T-helper 2 cell treated with Interferon-gamma antibody and Interleukin-4, amounts not matched to agents 5 μg/mL and 100 μg/mL, for 36 hours (primary cell): ENCODE measurements around the gene CDH9.

Experiments used
- DNase-seq: peaks from one replicate; pipeline ENCODE4 v3.0.0; 2021; ENCODE audit warnings: low spot score
- H3K27ac Mint-ChIP-seq: one replicate; pipeline ENCODE4 v1.8.0; 2021; ENCODE audit warnings: mild to moderate bottlenecking, mixed read lengths
- H3K27me3 Mint-ChIP-seq: one replicate; pipeline ENCODE4 v1.8.0; 2021; ENCODE audit warnings: low read depth, mixed read lengths
- H3K36me3 Mint-ChIP-seq: one replicate; pipeline ENCODE4 v1.8.0; 2021; ENCODE audit warnings: low read depth, mixed read lengths
- H3K4me1 Mint-ChIP-seq: one replicate; pipeline ENCODE4 v1.8.0; 2021; ENCODE audit warnings: low read depth, mixed read lengths
- H3K4me3 Mint-ChIP-seq: one replicate; pipeline ENCODE4 v1.8.0; 2022; ENCODE audit warnings: mild to moderate bottlenecking, moderate library complexity, mixed read lengths
- H3K9me3 Mint-ChIP-seq: one replicate; pipeline ENCODE4 v1.8.0; 2021; ENCODE audit warnings: mixed read lengths

The CDH9 gene, protein sequence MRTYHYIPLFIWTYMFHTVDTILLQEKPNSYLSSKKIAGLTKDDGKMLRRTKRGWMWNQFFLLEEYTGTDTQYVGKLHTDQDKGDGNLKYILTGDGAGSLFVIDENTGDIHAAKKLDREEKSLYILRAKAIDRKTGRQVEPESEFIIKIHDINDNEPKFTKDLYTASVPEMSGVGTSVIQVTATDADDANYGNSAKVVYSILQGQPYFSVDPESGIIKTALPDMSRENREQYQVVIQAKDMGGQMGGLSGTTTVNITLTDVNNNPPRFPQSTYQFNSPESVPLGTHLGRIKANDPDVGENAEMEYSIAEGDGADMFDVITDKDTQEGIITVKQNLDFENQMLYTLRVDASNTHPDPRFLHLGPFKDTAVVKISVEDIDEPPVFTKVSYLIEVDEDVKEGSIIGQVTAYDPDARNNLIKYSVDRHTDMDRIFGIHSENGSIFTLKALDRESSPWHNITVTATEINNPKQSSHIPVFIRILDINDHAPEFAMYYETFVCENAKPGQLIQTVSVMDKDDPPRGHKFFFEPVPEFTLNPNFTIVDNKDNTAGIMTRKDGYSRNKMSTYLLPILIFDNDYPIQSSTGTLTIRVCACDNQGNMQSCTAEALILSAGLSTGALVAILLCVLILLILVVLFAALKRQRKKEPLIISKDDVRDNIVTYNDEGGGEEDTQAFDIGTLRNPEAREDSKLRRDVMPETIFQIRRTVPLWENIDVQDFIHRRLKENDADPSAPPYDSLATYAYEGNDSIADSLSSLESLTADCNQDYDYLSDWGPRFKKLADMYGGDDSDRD

DNA sequence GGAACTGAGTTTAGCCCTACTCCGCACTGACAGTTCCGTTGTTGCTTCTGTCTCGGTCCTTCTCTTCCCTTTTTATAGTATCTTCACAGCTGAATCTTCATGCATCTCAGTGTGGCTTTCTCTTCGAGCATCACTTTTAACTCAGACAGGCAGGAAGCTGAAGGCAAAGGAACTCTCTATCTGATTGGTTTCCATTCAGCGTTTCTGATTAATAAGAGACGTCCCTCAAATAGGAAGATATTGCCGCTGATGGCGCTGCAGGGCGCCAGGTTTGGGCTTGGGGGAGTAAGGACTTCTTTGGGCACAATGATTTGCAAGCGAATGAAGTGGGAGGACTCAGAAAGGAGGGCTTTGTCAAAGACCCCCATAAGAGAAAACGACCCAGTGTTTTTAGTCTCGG is at the start of gene CDH9:
Gene CDH9 (minus strand): TSS at position 111 of the 400 bp plus-strand sequence. CDS start 50,253 bp downstream, outside the sequence.
- Mint-ChIP-seq H3K27ac (no peak within 1 kb of the TSS), H3K9me3 (peaks cover 6% of the 10 kb centered on the region), H3K36me3 (no peaks in the 10 kb centered on the region), H3K4me3 (no peak within 1 kb of the TSS), H3K27me3 (no peaks in the 10 kb centered on the region), H3K4me1 (no peaks in the 10 kb centered on the region)
- DNase-seq = no peak

DNA sequence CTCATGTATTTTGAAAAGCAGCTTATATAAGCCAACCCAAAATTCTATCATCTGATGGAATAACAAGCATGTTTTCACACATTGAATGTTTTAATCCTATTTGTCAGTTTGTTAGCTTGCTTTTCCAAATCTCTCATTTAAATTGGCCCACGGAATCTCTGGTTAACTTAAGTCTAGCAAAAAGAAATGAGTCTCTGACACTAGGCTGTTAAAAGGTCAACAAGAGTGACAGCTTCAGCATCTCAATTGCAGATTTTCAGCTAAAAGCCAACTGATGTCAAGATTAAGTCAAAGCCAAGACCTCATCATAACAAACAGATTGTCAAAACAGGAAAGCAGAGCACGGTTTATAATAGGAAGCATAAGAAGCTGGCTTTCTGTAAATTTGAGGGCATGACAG is 49.4 kb upstream of the CDH9 start:
- peaks cover 17% of the 10 kb centered on the region for H3K9me3 Mint-ChIP-seq
- DNase-seq = no peak
- no peaks in the 10 kb centered on the region for H3K4me1 Mint-ChIP-seq
- no peak overlapping the region for H3K27ac Mint-ChIP-seq
- no peaks in the 10 kb centered on the region for H3K36me3 Mint-ChIP-seq
- no peak overlapping the region for H3K4me3 Mint-ChIP-seq
- no peaks in the 10 kb centered on the region for H3K27me3 Mint-ChIP-seq

GRCh38 chr5:27083449-27084415 is 45.3 kb upstream of the CDH9 start:
- H3K27ac Mint-ChIP-seq = no peak overlapping the region
- no peak for DNase-seq

DNA sequence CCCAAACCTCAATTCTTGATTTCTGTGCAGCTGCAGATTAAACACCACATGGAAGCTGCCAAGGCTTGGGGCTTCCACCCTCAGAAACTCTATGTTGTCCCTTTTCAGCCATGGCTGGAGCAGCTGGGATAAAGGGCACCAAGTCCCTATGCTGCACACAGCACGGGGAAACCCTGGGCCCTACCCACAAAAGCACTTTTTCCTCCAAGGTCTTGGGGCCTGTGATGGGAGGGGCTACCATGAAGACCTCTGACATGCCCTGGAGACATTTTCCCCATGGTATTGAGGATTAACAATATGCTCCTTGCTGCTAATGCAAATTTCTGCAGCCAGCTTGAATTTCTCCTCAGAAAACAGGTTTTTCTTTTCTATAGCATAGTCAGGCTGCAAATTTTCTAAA is 41.8 kb upstream of the CDH9 start:
- H3K27me3 Mint-ChIP-seq = no peaks in the 10 kb centered on the region
- H3K36me3 Mint-ChIP-seq = no peaks in the 10 kb centered on the region
- H3K4me3 Mint-ChIP-seq = no peak overlapping the region
- H3K9me3 Mint-ChIP-seq = peaks cover 43% of the 10 kb centered on the region
- no peak for DNase-seq
- no peaks in the 10 kb centered on the region for H3K4me1 Mint-ChIP-seq
- no peak overlapping the region for H3K27ac Mint-ChIP-seq

More at GRCh38 chr5:27083449-27084415, 45.3 kb upstream of the CDH9 start:
- H3K9me3 Mint-ChIP-seq = peaks cover 23% of the 10 kb centered on the region
- H3K36me3 Mint-ChIP-seq = no peaks in the 10 kb centered on the region
- H3K4me3 Mint-ChIP-seq = no peak overlapping the region
- no peaks in the 10 kb centered on the region for H3K27me3 Mint-ChIP-seq
- no peaks in the 10 kb centered on the region for H3K4me1 Mint-ChIP-seq

- no peak for DNase-seq
- Mint-ChIP-seq H3K4me1 (no peaks in the 10 kb centered on the region), H3K27me3 (no peaks in the 10 kb centered on the region), H3K9me3 (peaks cover 49% of the 10 kb centered on the region), H3K4me3 (no peak overlapping the region), H3K36me3 (no peaks in the 10 kb centered on the region), H3K27ac (no peak overlapping the region)
Observed at GRCh38 chr5:27062451-27062850, 24.1 kb upstream of the CDH9 start.

DNA sequence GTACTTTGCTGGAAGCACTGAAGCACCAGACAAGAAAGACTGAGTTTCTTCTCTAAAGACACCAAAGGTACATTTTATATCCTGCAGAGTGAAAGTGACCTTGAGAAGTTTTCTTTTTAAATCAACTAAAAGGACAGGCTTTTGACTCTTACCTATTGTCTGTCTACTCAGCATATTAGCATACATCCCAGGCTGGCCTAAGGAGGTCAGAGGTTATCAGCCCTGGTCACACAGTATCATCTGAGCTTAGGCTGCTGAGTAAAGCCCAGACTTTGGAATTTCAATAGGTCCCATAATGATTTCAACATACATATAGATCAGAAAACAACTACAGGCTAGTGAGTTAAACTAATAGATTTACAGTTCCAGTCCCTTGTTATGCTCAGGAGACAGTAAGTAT is 10.1 kb upstream of the CDH9 start:
- Mint-ChIP-seq H3K27me3 (no peaks in the 10 kb centered on the region), H3K27ac (no peak overlapping the region), H3K9me3 (peaks cover 23% of the 10 kb centered on the region), H3K4me1 (no peaks in the 10 kb centered on the region), H3K4me3 (no peak overlapping the region), H3K36me3 (no peaks in the 10 kb centered on the region)
- no peak for DNase-seq

- H3K9me3 Mint-ChIP-seq = peaks cover 11% of the 10 kb centered on the region
- no peaks in the 10 kb centered on the region for H3K36me3 Mint-ChIP-seq
- no peaks in the 10 kb centered on the region for H3K27me3 Mint-ChIP-seq
- H3K4me3 Mint-ChIP-seq = no peak overlapping the region
- H3K27ac Mint-ChIP-seq = no peak overlapping the region
- DNase-seq = no peak
- H3K4me1 Mint-ChIP-seq = no peaks in the 10 kb centered on the region
Observed at GRCh38 chr5:27041372-27041771, 3.0 kb upstream of the CDH9 start.

DNA sequence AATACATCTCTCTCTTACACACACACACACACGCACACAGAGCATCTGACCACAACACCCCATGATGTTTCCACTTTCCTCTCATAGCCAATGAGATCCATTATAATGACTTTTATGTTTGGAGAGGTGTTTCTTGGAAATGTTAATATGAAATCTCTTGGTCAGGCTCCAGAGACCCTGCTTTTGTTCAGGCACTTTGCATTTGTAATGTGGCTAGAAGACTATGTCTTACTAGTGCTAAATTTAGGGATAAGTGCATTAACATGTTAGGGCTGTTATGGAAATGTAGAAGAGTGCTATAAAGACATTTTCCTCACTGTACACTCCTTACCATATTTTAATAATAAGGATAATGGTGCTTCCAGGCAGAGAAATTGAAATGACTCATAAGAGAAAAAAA is 3.8 kb downstream of the CDH9 start:
- Mint-ChIP-seq H3K36me3 (no peaks in the 10 kb centered on the region), H3K4me3 (no peak overlapping the region), H3K27me3 (no peaks in the 10 kb centered on the region), H3K4me1 (no peaks in the 10 kb centered on the region), H3K9me3 (peaks cover 3% of the 10 kb centered on the region), H3K27ac (no peak overlapping the region)
- no peak for DNase-seq

DNA sequence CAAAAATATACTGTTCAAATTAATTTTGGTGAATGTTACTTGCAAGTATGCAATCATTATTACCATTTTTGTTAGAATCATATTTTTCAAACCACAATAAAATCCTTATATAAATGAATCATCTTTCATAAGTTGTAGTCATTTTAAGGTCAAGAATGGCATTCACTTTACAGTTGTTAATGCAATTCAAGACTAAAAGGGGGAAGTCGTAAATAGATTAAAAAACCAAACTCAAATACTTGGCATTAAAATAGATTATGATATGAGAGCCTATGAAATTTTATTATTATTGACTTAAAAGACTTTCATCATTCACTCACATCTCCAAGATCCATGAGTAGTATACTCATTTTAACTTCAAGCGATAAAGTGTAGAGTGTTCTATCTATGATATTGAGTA is 11.6 kb downstream of the CDH9 start:
- Mint-ChIP-seq H3K4me1 (no peaks in the 10 kb centered on the region), H3K27ac (no peak overlapping the region), H3K36me3 (no peaks in the 10 kb centered on the region), H3K4me3 (no peak overlapping the region), H3K27me3 (no peaks in the 10 kb centered on the region), H3K9me3 (peaks cover 13% of the 10 kb centered on the region)
- no peak for DNase-seq

DNA sequence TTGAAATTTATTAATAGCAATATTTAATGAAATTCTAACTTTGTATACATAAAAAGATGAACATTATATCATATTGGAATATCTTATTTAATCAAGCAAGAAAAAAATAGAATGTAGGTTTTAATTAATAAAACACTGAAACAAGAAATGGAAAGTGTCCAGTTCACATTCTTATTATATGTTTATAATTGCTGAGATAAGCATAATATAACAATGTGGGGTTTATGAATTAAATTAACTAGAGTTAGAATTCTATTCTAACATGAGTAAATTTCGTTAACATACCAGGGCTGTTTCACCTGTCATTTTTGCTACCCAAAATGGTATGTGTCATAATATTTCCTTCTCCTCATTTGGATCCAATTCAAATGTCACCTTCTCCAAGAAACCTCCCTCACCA is 12.3 kb downstream of the CDH9 start:
- DNase-seq = no peak
- H3K4me3 Mint-ChIP-seq = no peak overlapping the region
- H3K36me3 Mint-ChIP-seq = no peaks in the 10 kb centered on the region
- H3K9me3 Mint-ChIP-seq = peaks cover 13% of the 10 kb centered on the region
- no peaks in the 10 kb centered on the region for H3K4me1 Mint-ChIP-seq
- H3K27ac Mint-ChIP-seq = no peak overlapping the region
- H3K27me3 Mint-ChIP-seq = no peaks in the 10 kb centered on the region

DNA sequence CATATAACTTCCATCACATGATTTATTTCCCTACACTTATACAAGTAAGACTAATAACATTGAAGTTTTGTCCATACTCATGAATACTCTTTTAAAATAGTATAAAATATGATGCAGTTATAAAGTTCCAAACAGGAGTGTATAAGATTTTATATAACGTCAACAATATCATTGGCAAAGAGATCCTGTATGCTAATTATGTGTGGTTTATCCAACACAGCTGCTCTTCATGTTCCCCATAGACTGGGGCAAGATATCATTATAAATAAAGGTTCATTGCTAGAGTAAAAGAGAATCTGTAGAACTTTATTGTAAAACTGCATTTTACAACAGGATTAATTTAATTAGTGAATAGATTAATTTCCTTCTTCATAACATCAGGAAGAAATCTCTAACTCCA is 16.9 kb downstream of the CDH9 start:
- Mint-ChIP-seq H3K9me3 (peaks cover 14% of the 10 kb centered on the region), H3K36me3 (no peaks in the 10 kb centered on the region), H3K4me1 (no peaks in the 10 kb centered on the region), H3K4me3 (no peak overlapping the region), H3K27ac (no peak overlapping the region), H3K27me3 (no peaks in the 10 kb centered on the region)
- no peak for DNase-seq

DNA sequence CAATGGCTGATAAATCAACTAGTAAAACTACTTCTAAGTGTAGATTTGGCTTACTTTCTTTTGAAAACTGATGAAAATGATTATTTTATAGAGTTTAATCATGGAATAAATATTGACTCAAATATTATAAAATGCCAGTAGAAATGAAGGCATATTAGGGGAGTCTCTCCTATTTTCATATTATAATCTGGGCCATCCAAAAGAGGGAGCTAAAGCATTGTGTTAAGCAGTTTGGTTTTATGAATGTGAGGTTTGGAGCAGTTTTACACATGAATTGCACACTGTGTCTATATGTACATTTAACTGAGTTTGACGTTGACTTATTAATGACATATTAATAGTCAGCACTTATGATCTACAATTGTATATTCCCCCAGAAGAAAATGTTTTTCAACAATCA is 17.4 kb downstream of the CDH9 start:
- Mint-ChIP-seq H3K27ac (no peak overlapping the region), H3K4me3 (no peak overlapping the region), H3K4me1 (no peaks in the 10 kb centered on the region), H3K36me3 (no peaks in the 10 kb centered on the region), H3K27me3 (no peaks in the 10 kb centered on the region), H3K9me3 (peaks cover 14% of the 10 kb centered on the region)
- DNase-seq = no peak

DNA sequence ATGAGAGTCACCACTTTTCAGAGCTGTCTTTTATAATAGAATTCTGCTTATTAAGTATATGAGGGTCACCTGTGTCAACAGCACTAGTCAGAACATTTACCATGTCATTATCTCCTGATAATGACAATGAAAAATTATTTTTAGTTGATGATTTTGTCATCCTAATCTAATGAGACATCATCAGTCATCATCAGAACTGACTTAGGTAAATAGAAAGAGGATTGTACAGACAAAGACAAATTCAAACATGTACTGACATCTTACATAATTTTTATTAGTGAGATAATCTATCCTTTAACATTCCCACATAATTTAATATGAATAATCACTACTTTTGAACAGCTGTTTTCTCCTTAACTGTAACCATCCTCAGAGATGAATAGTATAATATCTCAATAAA is 22.6 kb downstream of the CDH9 start:
- no peak for DNase-seq
- Mint-ChIP-seq H3K4me3 (no peak overlapping the region), H3K4me1 (no peaks in the 10 kb centered on the region), H3K27ac (no peak overlapping the region), H3K9me3 (peaks cover 22% of the 10 kb centered on the region), H3K36me3 (no peaks in the 10 kb centered on the region), H3K27me3 (no peaks in the 10 kb centered on the region)
